Upper lobe of left lung (tissue), 4 donors: ENCODE results near the gene MUC2.

Experiments
- POLR2A ChIP-seq, 4 donors: fragments of 450-650 bp; IDR thresholded peaks; one replicate each; pipeline ENCODE4 v1.5.1; 2016 to 2017; ENCODE audit warnings: antibody characterized with exemption in 4 of 4, mild to moderate bottlenecking in 2 of 4
- TF ChIP-seq, protein P1 (sequence below), 6 experiments: fragments of 450-650 bp in 4 of 6; fragments of 200-600 bp in 2 of 6; sonication (generic) in 2 of 6; IDR thresholded peaks; one replicate each; pipeline ENCODE4 v1.5.1; 2016 to 2019; ENCODE audit warnings: antibody characterized with exemption in 6 of 6

DNA sequence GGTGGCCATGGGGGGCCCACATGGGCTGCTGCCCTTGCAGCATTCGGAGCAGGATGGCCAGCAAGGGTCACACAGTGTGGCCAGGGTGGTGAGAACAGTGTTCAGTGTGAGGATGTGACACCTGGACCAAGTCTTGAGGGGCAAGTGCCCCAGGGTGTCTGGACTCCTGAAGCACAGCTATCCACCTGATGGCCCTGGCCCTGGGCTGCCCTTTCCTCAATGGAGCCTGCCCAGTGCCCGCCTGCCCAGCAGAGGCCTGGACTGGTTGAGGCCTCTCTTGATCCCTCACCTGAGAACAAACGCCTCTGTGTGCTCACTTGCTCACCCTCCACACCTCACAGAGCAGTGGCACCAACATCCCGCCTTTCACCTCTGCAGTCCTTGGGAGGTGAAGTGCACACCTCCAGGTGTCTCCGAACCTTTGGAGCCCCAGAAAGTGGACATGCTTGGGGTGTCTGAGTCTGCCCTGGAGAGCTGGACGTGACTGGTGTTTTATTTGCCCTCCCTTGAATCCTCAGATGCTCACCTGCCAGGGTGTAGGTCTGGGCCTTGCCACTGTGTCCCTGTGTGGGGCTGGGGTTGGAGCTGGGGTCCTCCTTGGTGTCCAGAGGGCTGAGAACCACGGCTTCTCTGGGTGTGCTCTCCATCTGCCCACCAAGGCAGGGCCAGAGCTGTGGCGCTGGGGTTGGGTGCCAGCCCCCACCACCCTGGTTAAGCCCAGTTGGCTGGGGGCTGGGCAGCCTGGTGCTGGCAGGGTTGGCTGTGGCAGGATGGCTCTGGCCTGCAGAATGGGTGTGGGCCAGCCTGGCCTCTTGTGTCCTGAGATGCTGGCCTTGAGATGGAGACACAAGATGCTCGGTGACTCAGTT lies 3.8 kb upstream of the MUC2 start:
- TF ChIP-seq, protein P1, sequence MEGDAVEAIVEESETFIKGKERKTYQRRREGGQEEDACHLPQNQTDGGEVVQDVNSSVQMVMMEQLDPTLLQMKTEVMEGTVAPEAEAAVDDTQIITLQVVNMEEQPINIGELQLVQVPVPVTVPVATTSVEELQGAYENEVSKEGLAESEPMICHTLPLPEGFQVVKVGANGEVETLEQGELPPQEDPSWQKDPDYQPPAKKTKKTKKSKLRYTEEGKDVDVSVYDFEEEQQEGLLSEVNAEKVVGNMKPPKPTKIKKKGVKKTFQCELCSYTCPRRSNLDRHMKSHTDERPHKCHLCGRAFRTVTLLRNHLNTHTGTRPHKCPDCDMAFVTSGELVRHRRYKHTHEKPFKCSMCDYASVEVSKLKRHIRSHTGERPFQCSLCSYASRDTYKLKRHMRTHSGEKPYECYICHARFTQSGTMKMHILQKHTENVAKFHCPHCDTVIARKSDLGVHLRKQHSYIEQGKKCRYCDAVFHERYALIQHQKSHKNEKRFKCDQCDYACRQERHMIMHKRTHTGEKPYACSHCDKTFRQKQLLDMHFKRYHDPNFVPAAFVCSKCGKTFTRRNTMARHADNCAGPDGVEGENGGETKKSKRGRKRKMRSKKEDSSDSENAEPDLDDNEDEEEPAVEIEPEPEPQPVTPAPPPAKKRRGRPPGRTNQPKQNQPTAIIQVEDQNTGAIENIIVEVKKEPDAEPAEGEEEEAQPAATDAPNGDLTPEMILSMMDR (IDR thresholded peaks at IDR 0.05), result no peak
- no peak for TF ChIP-seq POLR2A (IDR thresholded peaks at IDR 0.05)
